CD4-positive, alpha-beta T cell treated with Interferon gamma for 1 hour (primary cell): ENCODE results near the gene EIPR1.
"Not testable (repeated sequence)": the region's sequence is repeated elsewhere in the genome, so short reads cannot be mapped to it uniquely, and the experiment has no call there.

Experiments
- DNase-seq: peaks from one replicate; pipeline ENCODE4 v3.0.0-alpha.2; 2020

EIPR1 gene

DNA sequence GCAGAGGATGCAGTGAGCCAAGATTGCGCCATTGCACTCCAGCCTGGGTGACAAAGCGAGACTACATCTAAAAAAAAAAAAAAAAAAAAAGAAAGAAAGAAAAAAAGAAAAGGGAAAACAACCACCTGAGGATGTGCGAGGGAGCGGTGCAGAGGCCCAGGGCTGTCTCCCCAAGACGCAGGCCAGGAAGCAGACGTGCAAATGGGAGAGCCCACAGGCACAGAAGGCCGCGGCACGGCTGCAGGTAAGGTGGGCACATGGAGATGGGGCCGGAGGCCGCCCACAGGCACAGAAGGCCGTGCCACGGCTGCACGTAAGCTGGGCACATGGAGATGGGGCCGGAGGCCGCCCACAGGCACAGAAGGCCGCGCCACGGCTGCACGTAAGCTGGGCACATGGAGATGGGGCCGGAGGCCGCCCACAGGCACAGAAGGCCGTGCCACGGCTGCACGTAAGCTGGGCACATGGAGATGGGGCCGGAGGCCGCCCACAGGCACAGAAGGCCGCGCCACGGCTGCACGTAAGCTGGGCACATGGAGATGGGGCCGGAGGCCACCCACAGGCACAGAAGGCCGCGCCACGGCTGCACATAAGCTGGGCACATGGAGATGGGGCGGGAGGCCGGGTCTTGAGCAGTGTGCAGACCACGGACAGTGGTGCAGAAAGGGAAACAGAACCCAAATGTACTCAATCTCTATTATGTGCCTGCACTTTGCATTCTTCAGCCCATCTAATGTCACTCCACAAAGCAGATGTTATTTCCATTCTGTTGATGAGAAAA is 93.6 kb downstream of the EIPR1 start:
- DNase-seq, result not testable (repeated sequence)

DNA sequence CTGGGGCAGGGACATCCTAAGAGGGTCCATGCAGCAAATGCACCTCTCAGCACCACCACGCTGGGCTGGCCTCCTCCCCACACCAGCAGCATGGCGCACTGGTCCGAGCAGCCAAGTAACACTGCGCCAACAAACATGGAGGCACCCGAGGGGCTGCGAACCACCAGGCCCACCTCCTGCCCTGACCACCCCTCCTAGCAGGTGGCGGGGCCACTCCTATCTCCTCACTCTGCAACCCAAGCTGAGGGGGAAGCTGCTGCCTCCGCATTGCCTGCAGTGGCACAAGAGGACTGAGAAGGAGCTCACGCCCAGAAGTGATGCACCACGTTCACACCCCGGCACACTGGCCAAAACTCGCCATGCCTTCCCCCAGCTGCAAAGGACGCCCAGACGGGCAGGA is 94.4 kb downstream of the EIPR1 start:
- no peak for DNase-seq

- no peak for DNase-seq
Measured at GRCh38 chr2:3282056-3282998, 95.3 kb downstream of the EIPR1 start.

DNA sequence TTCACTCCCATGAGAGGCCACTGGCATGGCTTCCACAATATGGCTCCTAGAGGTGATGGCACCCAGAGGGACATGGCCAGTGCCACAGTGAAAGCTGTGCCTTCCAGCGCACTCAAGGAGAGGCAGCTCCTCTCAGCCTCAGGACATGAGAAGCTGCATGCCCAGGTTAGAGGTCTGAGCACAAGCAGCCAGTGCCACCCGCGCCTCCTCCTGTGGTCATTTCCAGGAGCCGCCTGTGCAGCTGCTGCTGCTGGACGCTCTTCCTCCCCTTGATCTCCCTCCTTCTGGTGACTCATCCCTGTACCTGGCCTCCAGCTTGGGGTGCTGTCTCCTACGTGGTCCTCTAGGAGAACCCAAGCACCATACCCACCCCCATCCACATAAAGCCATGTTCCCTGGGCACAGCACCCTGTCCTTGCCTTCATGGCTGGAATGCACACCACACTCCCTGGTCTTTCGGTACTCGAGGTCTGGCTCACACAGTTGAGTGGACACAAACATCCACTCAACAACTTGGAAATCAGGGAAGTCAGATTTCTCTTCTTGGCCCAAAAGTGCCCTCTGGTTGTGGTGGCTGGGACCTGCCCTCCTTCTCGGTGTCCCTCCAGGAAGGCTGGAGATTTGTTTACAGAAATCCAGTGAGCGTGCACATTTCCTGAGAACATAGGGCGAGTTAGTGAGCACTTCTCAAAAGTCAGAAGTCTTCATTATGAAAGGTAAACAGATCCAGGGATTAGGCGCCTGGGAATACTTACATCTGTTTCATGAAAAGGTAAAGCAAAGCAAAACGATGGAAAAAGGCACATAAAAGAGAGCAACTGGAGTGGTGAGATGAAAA is 96.7 kb downstream of the EIPR1 start:
- no peak for DNase-seq

GRCh38 chr2:3280197-3280596 is 97.4 kb downstream of the EIPR1 start:
- DNase-seq, result no peak

GRCh38 chr2:3279236-3279960 is 98.2 kb downstream of the EIPR1 start:
- no peak for DNase-seq

GRCh38 chr2:3278521-3279218 is 98.9 kb downstream of the EIPR1 start:
- DNase-seq, result no peak

DNA sequence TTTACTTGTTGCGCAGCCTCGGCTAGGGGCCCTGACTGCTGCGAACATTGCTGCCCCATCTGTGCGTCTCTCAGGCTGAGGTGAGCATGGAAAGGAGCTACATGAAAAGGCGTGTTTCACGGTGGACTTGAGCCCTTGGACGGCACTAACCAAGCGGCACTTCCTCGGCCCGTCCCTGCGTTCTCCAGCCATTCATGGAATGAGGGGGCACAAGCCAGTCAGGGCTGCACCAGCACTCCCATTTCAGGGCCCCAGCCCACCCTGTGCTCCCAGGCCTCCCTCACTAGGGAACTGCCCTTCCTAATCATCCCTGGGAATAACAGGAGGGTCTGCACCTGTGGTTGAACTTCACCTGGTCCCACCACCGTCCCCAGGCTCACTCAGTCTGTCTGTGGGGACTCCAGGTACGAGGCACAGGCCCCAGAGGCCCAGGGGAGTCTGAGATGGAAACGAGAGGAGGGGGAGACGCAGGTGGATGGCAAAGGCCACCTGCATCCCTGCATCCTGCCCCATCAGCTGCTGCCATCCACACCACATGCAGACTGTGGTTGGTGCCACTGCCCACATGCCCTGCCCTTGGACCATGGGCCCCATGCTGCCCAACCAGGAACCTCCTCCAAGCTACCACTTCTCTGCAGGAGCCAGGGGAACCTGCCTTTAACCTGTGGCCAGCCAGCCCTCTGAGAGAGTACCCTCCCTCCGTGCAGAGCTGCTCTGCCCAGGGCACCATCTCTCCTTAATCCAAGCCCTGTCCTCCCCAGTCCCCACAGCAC is 99.7 kb downstream of the EIPR1 start:
- DNase-seq, result no peak

GRCh38 chr2:3277050-3277747 is 100.4 kb downstream of the EIPR1 start:
- DNase-seq, result no peak

DNA sequence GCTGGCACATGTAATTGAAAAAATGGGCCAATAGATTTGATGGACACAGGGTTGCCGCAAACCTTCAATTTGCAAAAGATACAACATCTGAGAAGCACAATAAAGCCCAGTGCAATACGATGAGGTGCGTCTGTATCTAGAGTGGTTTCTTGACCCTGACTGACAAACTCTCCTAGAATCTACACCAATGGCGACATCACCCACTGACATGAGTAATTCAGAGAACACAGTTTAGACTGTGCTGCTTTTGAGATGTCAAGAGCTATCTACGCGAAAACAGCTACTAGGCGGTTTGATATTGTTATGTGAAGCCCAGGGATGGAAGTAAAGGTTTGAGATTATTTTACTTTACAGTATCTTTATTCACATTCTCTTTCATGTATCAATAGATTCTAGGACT is 104.9 kb downstream of the EIPR1 start:
- DNase-seq, result no peak

GRCh38 chr2:3270095-3270478 is 107.5 kb downstream of the EIPR1 start:
- no peak for DNase-seq

DNA sequence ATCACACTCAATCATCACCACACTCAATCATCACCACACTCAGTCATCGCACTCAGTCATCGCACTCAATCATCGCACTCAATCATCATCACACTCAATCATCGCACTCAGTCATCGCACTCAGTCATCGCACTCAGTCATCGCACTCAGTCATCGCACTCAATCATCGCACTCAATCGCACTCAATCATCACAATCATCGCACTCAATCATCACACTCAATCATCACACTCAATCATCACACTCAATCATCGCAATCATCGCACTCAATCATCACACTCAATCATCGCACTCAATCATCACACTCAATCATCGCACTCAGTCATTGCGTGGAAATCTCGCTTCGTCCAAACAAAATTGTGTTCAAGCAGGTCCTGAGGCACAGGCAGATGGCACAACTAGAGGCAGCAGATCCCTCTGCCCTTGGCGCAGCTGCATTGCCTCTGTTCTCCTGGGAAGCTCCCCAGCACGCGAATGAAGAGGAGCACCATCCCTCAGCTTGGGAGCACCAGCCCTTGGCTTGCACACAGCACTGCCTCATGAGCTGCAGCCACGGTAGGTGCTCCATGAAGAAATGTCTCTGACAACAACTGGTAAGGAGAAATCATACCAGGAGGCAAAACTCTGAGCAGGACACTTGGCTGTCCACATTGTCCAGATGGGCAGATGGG is 108.1 kb downstream of the EIPR1 start:
- no peak for DNase-seq

DNA sequence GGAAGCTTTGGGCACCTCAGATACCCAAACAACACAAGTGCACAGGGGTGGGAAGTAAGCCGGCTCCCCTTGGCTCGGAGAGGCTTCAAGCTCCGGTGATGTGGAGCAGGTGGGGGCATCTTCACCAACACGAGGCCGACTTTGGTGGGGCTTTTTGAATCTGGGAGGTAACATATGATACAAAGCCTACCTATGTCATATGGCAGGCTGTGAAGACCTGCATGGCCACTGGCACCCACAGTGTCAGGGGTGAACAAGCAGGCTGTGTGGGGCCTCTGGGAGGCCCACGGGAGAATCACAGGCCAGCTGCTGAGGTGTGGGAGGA is 109.0 kb downstream of the EIPR1 start:
- no peak for DNase-seq

- DNase-seq, result no peak
Measured at GRCh38 chr2:3267869-3268704, 109.5 kb downstream of the EIPR1 start.

DNA sequence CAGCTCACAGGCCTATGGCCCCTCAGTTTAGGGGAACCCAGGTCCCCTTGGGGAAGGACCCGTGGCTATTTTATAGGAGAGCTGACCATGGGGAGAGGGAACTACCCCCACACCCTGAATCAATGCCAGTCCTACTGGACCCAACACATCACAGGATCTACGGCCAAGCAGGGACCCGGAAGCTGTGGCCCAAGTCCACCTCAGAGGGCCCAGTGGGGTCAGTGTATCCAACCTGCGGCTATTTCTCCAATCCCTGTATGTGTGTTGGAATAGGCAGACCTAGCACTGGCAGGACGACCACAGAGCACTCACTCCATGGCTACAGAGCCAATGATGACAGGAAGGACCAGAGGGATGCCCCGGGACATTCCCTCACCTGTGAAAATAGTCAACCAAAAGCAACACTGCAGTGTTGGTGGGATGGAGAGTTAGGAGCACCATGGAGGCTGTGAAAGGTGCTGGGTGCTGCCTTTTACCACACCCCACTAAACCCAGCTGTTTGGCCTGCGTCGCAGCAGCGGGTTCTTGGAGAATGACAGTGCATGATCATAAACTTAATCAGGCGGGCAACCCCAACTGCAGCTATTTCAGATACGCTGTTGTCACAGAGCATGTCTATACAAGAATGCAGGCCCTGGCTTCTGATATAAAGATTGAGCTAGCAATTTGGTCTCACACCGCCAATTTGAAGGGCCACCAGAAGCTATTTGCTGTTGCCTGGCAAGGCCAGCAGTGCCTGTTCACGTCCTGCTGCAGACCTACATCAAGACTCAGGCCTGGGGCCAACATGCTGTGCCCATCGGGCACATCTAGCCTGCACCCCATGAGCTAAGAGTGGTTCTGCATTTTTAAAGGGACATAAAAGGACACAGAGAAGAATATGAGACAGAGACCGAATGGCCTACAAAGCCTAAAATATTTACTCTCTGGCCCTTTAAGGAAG is 110.4 kb downstream of the EIPR1 start:
- no peak for DNase-seq

DNA sequence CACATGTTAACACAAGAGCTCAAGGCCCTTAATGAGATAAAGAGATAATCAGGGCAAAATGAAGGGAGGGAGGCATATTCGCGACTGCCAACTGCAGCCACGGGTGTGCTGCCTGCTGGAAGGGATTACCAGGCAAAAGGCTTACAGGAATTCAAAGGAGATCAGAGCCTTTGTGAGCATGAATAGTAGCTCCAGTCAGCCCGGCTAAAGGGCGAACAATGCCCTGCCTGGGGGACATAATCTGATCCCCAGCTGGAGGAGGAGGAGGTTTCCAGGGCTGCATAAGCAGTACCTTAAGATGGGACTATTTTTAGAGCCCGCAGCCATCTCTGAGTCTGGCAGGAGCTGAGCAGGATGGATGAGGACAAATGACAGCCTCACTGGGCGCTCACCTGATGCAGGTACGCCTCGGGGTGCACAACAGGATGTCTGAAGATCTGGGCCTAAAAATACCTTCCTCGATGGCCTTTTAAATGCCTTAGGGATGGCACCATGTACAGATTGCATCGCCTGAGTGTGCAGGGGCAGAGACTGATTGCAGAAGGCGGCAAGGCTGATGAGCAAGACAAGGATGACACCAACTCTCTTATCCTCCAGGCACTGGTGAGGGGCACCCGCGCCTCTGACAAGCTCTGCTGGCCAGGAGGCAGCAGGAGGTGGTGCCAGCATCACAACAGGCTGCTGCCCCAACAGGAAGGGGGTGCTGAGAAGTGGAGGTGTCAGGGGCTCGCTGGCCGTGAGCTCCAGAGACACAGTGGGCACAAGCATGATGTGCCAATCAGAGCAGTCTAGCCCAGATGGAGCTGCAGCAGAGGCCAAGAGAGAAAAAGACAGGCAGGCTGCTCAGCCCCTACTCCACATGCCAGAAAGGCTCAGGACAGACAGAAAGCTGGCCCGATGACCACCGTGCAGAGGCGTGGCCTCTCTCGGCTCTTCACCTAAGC is 111.4 kb downstream of the EIPR1 start:
- DNase-seq, result no peak

- DNase-seq, result no peak
Measured at GRCh38 chr2:3265471-3265870, 112.1 kb downstream of the EIPR1 start.
